K562 (cell line): ENCODE data around the gene TPGS1. TPM values are rescaled to one million over a fixed set of nuclear protein-coding genes. Genes with fewer than 3 reads are reported as not detected.

Source experiments
- CXXC5 ChIP-seq: fragments of 250-450 bp; sonication (Bioruptor Pico); IDR thresholded peaks from 2 replicates; pipeline ENCODE4 v1.8.0; 2022; ENCODE audit warnings: inconsistent platforms, mild to moderate bottlenecking, moderate library complexity
- E2F3 ChIP-seq: fragments of 250-450 bp; sonication (Bioruptor Pico); IDR thresholded peaks from 2 replicates; pipeline ENCODE4 v1.4.0; 2020; ENCODE audit warnings: mild to moderate bottlenecking
- FIP1L1 ChIP-seq: fragments of 200-400 bp; formaldehyde crosslinking; IDR thresholded peaks from 2 replicates; pipeline ENCODE4 v1.6.1; 2018; ENCODE audit warnings: mild to moderate bottlenecking, low read depth, low read length; ENCODE audit not compliant: poor library complexity, severe bottlenecking
- FOS ChIP-seq: IDR thresholded peaks from 3 replicates; pipeline ENCODE4 v1.6.1; 2011; ENCODE audit not compliant: insufficient read length; ENCODE audit errors: extremely low read depth
- GABPB1 ChIP-seq: sonication (generic); formaldehyde crosslinking; IDR thresholded peaks from 2 replicates; pipeline ENCODE4 v1.8.0; 2022; ENCODE audit warnings: mild to moderate bottlenecking, missing genetic modification reagents
- GTF2A2 ChIP-seq: IDR thresholded peaks from 2 replicates; pipeline ENCODE4 v1.6.1; 2016; ENCODE audit warnings: mild to moderate bottlenecking, missing genetic modification characterization, missing compliant biosample characterization
- HNRNPUL1 ChIP-seq: fragments of 200-400 bp; formaldehyde crosslinking; IDR thresholded peaks from 2 replicates; pipeline ENCODE4 v1.6.1; 2017; ENCODE audit warnings: low read length
- KAT2B ChIP-seq: IDR thresholded peaks from one replicate; pipeline ENCODE4 v1.6.1; 2012; ENCODE audit warnings: low read depth, mild to moderate bottlenecking, control low read depth, inconsistent platforms, low read length, moderate library complexity
- MAFF ChIP-seq: IDR thresholded peaks from 2 replicates; pipeline ENCODE4 v1.6.1; 2012; ENCODE audit warnings: low read length, improper control_type of control experiment
- MAZ ChIP-seq, 2 experiments: fragments of 450-650 bp in 1 of 2; sonication (generic) in 1 of 2; formaldehyde crosslinking; IDR thresholded peaks in 1 of 2; conservative IDR thresholded peaks in 1 of 2; 2 replicates each; pipeline versions ENCODE4 v1.4.0 to v1.5.0; 2020; ENCODE audit warnings: mild to moderate bottlenecking in 1 of 2, missing genetic modification reagents in 1 of 2
- MCM7 ChIP-seq, 2 experiments: fragments of 450-650 bp; IDR thresholded peaks; 2 replicates each; pipeline ENCODE4 v1.6.1; 2016 to 2018
- MEF2A ChIP-seq: IDR thresholded peaks from 2 replicates; pipeline ENCODE4 v1.6.1; 2011; ENCODE audit warnings: low read depth, mild to moderate bottlenecking, low read length, moderate library complexity; ENCODE audit not compliant: control insufficient read depth
- NEUROD1 ChIP-seq: fragments of 150-350 bp; IDR thresholded peaks from 2 replicates; pipeline ENCODE4 v1.6.1; 2014; ENCODE audit warnings: borderline replicate concordance, low read length, low read depth; ENCODE audit not compliant: partially characterized antibody
- PHB ChIP-seq: fragments of 250-450 bp; sonication (Bioruptor Pico); IDR thresholded peaks from 2 replicates; pipeline ENCODE4 v1.5.0; 2021
- PPARD ChIP-seq: fragments of 250-450 bp; sonication (Bioruptor Pico); IDR thresholded peaks from 2 replicates; pipeline ENCODE4 v1.8.0; 2022; ENCODE audit warnings: inconsistent platforms, mild to moderate bottlenecking, moderate library complexity
- RCOR1 ChIP-seq, 2 experiments: IDR thresholded peaks; 2 replicates each; pipeline ENCODE4 v1.6.1; 2012; ENCODE audit warnings: low read depth in 2 of 2, low read length in 2 of 2, borderline replicate concordance in 1 of 2, improper control_type of control experiment in 1 of 2
- RHOXF2B ChIP-seq: fragments of 250-450 bp; sonication (Bioruptor Pico); conservative IDR thresholded peaks from 2 replicates; pipeline ENCODE4 v1.5.1; 2021
- SNIP1 ChIP-seq: fragments of 450-650 bp; IDR thresholded peaks from 2 replicates; pipeline ENCODE4 v1.7.1; 2017; ENCODE audit warnings: low read depth, mild to moderate bottlenecking
- STAT5A ChIP-seq: IDR thresholded peaks from 2 replicates; pipeline ENCODE4 v1.6.1; 2012; ENCODE audit warnings: low read length, inconsistent platforms, borderline replicate concordance
- TBP ChIP-seq: optimal IDR thresholded peaks from 2 replicates; pipeline ENCODE3; 2011; ENCODE audit warnings: low read depth, low read length, improper control_type of control experiment
- ZC3H8 ChIP-seq: fragments of 450-650 bp; IDR thresholded peaks from 2 replicates; pipeline ENCODE4 v1.6.1; 2017
- ZKSCAN1 ChIP-seq: fragments of 150-350 bp; IDR thresholded peaks from 2 replicates; pipeline ENCODE4 v1.6.1; 2016; ENCODE audit warnings: low read depth, low read length
- ZNF316 ChIP-seq: fragments of 450-650 bp; IDR thresholded peaks from 2 replicates; pipeline ENCODE4 v1.6.1; 2016
- polyA plus RNA-seq, 8 experiments: library from polyadenylated mRNA; depleted of rRNA in 4 of 8; stranded (reverse) in 5 of 8; unstranded in 3 of 8; fragments of >200 nt; fragmentation: Nextera tagmentation in 2 of 8; fragmentation: Illumina TruSeq in 1 of 8; extraction: Ambion mirVana in 2 of 8; extraction: Trizol in 1 of 8; gene quantifications; 2 replicates each; pipeline versions ENCODE4 v1.2.1 to v1.2.3, GENCODE V29; 2011 to 2014; ENCODE audit warnings: inconsistent platforms in 1 of 8, missing spikeins in 1 of 8
- total RNA-seq, 7 experiments: library from RNA; depleted of rRNA in 6 of 7; stranded (reverse); fragments of >200 nt in 6 of 7; fragmentation: Illumina TruSeq in 2 of 7; extraction: Trizol in 2 of 7; gene quantifications; 2 replicates each; pipeline versions ENCODE4 v1.2.1 to v1.2.3, GENCODE V29; 2011 to 2021; ENCODE audit warnings: low replicate concordance in 1 of 7
- TF ChIP-seq, protein P1 (sequence below): fragments of 250-450 bp; sonication (Bioruptor Pico); IDR thresholded peaks from 2 replicates; pipeline ENCODE4 v1.8.0; 2022; ENCODE audit warnings: moderate library complexity, mild to moderate bottlenecking, inconsistent platforms
- TF ChIP-seq, protein P2 (sequence below): fragments of 150-350 bp; conservative IDR thresholded peaks from 2 replicates; pipeline ENCODE4 v1.6.1; 2014; ENCODE audit warnings: low read length
- TF ChIP-seq, protein P3 (sequence below): fragments of 250-450 bp; sonication (Bioruptor Pico); IDR thresholded peaks from 2 replicates; pipeline ENCODE4 v1.4.0; 2020; ENCODE audit warnings: mild to moderate bottlenecking, moderate library complexity

Gene TPGS1
- total and polyA plus RNA-seq, 9 of the 15 experiments (the other 6 are each of a cell fraction or from before 2014, with no cell fraction given) = 0.30 to 31.6 (median 1.2) TPM; not detected in 2

DNA sequence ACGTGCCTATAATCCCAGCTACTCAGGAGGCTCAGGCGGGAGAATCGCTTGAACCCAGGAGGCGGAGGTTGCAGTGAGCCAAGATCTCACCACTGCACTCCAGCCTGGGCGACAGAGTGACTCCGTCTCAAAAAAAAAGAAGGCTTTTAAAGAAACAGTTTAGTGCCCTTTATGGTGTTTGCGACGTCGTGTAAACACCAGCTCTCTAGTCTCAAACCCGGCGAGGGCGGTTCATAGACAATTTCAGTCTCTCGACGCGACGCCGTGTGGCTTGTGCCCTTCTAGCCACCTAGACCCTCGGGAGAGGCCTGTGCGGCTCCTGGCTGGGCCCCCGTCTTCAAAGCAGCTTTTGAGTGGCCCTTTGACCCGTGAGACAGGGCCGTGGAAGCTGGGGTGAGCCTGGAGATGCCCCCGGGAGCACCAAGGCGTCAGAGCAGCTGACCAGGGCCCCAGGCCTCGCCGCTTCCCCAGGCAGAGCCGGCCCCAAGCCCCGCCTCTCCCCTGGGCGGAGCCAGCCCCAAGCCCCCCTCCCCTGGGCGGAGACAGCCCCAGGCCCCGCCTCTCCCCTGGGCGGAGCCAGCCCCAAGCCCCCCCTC, 16.1 kb upstream of the TPGS1 start (continued):
- TF ChIP-seq ZC3H8 (no peak), RHOXF2B (CRISPR knock-in tag) (no peak), CXXC5 (peak; percentile 58), ZKSCAN1 (no peak), E2F3 (CRISPR knock-in tag) (peak; percentile 52; the same call in 1 of the 2 replicates), STAT5A (no peak), HNRNPUL1 (no peak), SNIP1 (no peak), MCM7 (IDR thresholded peaks at IDR 0.05) (no peak), NEUROD1 (no peak), GTF2A2 (no peak), MAZ (CRISPR knock-in tag; conservative IDR thresholded peaks at IDR 0.05 in 1 of 2, IDR thresholded peaks at IDR 0.05 in 1 of 2) (peak in 1 of 2 experiments; percentile 64; a peak in 2 of 4 replicates), PHB (CRISPR knock-in tag) (no peak), TBP (no peak), GABPB1 (no peak), FIP1L1 (no peak), PPARD (CRISPR knock-in tag) (no peak), KAT2B (no peak), MAFF (no peak), ZNF316 (no peak), FOS (no peak), RCOR1 (IDR thresholded peaks at IDR 0.05; ENCODE audit: borderline replicate concordance in 1 of 2, low read depth in 2 of 2, low read length in 2 of 2) (no peak), MEF2A (no peak)
- TF ChIP-seq, protein P1, sequence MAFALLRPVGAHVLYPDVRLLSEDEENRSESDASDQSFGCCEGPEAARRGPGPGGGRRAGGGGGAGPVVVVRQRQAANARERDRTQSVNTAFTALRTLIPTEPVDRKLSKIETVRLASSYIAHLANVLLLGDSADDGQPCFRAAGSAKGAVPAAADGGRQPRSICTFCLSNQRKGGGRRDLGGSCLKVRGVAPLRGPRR = no peak
- TF ChIP-seq, protein P2, sequence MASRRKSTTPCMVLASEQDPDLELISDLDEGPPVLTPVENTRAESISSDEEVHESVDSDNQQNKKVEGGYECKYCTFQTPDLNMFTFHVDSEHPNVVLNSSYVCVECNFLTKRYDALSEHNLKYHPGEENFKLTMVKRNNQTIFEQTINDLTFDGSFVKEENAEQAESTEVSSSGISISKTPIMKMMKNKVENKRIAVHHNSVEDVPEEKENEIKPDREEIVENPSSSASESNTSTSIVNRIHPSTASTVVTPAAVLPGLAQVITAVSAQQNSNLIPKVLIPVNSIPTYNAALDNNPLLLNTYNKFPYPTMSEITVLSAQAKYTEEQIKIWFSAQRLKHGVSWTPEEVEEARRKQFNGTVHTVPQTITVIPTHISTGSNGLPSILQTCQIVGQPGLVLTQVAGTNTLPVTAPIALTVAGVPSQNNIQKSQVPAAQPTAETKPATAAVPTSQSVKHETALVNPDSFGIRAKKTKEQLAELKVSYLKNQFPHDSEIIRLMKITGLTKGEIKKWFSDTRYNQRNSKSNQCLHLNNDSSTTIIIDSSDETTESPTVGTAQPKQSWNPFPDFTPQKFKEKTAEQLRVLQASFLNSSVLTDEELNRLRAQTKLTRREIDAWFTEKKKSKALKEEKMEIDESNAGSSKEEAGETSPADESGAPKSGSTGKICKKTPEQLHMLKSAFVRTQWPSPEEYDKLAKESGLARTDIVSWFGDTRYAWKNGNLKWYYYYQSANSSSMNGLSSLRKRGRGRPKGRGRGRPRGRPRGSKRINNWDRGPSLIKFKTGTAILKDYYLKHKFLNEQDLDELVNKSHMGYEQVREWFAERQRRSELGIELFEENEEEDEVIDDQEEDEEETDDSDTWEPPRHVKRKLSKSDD = no peak
- TF ChIP-seq, protein P3, sequence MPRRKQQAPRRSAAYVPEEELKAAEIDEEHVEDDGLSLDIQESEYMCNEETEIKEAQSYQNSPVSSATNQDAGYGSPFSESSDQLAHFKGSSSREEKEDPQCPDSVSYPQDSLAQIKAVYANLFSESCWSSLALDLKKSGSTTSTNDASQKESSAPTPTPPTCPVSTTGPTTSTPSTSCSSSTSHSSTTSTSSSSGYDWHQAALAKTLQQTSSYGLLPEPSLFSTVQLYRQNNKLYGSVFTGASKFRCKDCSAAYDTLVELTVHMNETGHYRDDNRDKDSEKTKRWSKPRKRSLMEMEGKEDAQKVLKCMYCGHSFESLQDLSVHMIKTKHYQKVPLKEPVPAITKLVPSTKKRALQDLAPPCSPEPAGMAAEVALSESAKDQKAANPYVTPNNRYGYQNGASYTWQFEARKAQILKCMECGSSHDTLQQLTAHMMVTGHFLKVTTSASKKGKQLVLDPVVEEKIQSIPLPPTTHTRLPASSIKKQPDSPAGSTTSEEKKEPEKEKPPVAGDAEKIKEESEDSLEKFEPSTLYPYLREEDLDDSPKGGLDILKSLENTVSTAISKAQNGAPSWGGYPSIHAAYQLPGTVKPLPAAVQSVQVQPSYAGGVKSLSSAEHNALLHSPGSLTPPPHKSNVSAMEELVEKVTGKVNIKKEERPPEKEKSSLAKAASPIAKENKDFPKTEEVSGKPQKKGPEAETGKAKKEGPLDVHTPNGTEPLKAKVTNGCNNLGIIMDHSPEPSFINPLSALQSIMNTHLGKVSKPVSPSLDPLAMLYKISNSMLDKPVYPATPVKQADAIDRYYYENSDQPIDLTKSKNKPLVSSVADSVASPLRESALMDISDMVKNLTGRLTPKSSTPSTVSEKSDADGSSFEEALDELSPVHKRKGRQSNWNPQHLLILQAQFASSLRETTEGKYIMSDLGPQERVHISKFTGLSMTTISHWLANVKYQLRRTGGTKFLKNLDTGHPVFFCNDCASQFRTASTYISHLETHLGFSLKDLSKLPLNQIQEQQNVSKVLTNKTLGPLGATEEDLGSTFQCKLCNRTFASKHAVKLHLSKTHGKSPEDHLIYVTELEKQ (CRISPR knock-in tag) = no peak
